Liver (tissue), 9 donors: ENCODE results near the gene SAMD14. TPM values are rescaled to one million over a fixed set of nuclear protein-coding genes. Genes with fewer than 3 reads are reported as not detected.

Source experiments
- DNase-seq: peaks from one replicate; pipeline ENCODE4 v3.0.0-alpha.2; 2017; ENCODE audit warnings: low spot score
- H3K27ac ChIP-seq, 2 donors: one replicate each; pipeline ENCODE4 v1.7.0; 2013; ENCODE audit warnings: inconsistent platforms in 2 of 2, low read length in 2 of 2, control low read depth in 1 of 2, low read depth in 1 of 2, mild to moderate bottlenecking in 1 of 2
- H3K27me3 ChIP-seq, 4 donors: one replicate each; pipeline versions ENCODE4 v1.6.1 to v1.7.0; 2013; ENCODE audit warnings: low read length in 3 of 4, inconsistent platforms in 1 of 4, mild to moderate bottlenecking in 1 of 4, moderate library complexity in 1 of 4; ENCODE audit not compliant: control insufficient read depth in 4 of 4, insufficient read depth in 4 of 4
- H3K36me3 ChIP-seq, 4 donors: one replicate each; pipeline versions ENCODE4 v1.6.1 to v1.7.0; 2013; ENCODE audit warnings: low read length in 3 of 4, mild to moderate bottlenecking in 3 of 4, low read depth in 1 of 4, moderate library complexity in 1 of 4; ENCODE audit not compliant: control insufficient read depth in 4 of 4, insufficient read depth in 3 of 4
- H3K4me1 ChIP-seq, 4 donors: one replicate each; pipeline versions ENCODE4 v1.6.1 to v1.7.0; 2013; ENCODE audit warnings: low read length in 3 of 4, mild to moderate bottlenecking in 3 of 4, moderate library complexity in 1 of 4; ENCODE audit not compliant: control insufficient read depth in 4 of 4, insufficient read depth in 4 of 4
- H3K4me3 ChIP-seq, 3 donors: one replicate each; pipeline versions ENCODE4 v1.6.1 to v1.7.0; 2013; ENCODE audit warnings: low read length in 3 of 3, control low read depth in 1 of 3, low read depth in 1 of 3, mild to moderate bottlenecking in 1 of 3
- H3K9ac ChIP-seq, 2 donors: one replicate each; pipeline ENCODE4 v1.7.0; 2013; ENCODE audit warnings: low read length in 2 of 2, mild to moderate bottlenecking in 2 of 2, moderate library complexity in 2 of 2, control low read depth in 1 of 2, low read depth in 1 of 2
- H3K9me3 ChIP-seq, 4 donors: one replicate each; pipeline versions ENCODE4 v1.6.1 to v1.7.0; 2013; ENCODE audit warnings: low read length in 3 of 4; ENCODE audit not compliant: control insufficient read depth in 4 of 4
- ATF3 ChIP-seq: IDR thresholded peaks from 2 replicates; pipeline ENCODE4 v1.6.1; 2016; ENCODE audit warnings: antibody characterized with exemption
- CTCF ChIP-seq: fragments of 150-350 bp; IDR thresholded peaks from 2 replicates; pipeline ENCODE4 v1.5.1; 2017; ENCODE audit warnings: improper control_type of control experiment, low read depth, low read length; ENCODE audit not compliant: missing input control
- FOXA1 ChIP-seq: IDR thresholded peaks from 2 replicates; pipeline ENCODE4 v1.6.1; 2016; ENCODE audit warnings: antibody characterized with exemption
- HNF4A ChIP-seq, 2 donors: conservative IDR thresholded peaks; 2 replicates each; pipeline ENCODE4 v1.6.1; 2016; ENCODE audit warnings: antibody characterized with exemption in 2 of 2, mild to moderate bottlenecking in 2 of 2
- HNF4G ChIP-seq: IDR thresholded peaks from 2 replicates; pipeline ENCODE4 v1.6.1; 2016; ENCODE audit warnings: antibody characterized with exemption
- JUND ChIP-seq, 2 donors: IDR thresholded peaks; 2 replicates each; pipeline ENCODE4 v1.6.1; 2016; ENCODE audit warnings: antibody characterized with exemption in 2 of 2
- NR2F2 ChIP-seq: IDR thresholded peaks from 2 replicates; pipeline ENCODE4 v1.6.1; 2016; ENCODE audit warnings: antibody characterized with exemption
- REST ChIP-seq: IDR thresholded peaks from 2 replicates; pipeline ENCODE4 v1.6.1; 2016; ENCODE audit warnings: antibody characterized with exemption, mild to moderate bottlenecking
- SP1 ChIP-seq: IDR thresholded peaks from 2 replicates; pipeline ENCODE4 v1.6.1; 2018; ENCODE audit warnings: antibody characterized with exemption, mild to moderate bottlenecking
- YY1 ChIP-seq: IDR thresholded peaks from 2 replicates; pipeline ENCODE4 v1.6.1; 2016; ENCODE audit warnings: antibody characterized with exemption, mild to moderate bottlenecking
- ZBTB33 ChIP-seq: IDR thresholded peaks from 2 replicates; pipeline ENCODE4 v1.6.1; 2016; ENCODE audit warnings: antibody characterized with exemption
- WGBS: extraction: QIAGEN DNeasy Blood & Tissue Kit; methylation state at CpG from one replicate; pipeline ENCODE4 v1.1.7; 2013; 5-methylcytosine and 5-hydroxymethylcytosine counted together
- polyA plus RNA-seq, 2 donors: library from polyadenylated mRNA; stranded (reverse) in 1 of 2; unstranded in 1 of 2; fragments of 200-250 nt in 1 of 2; fragments of >200 nt in 1 of 2; fragmentation: Nextera tagmentation in 1 of 2; extraction: Ambion mirVana in 1 of 2; gene quantifications; one replicate each; pipeline versions ENCODE4 v1.2.1 to v1.2.3, GENCODE V29; 2013 to 2015
- total RNA-seq, 2 donors: library from RNA; depleted of rRNA; stranded (reverse); fragments of >200 nt; gene quantifications; one replicate each; pipeline ENCODE4 v1.2.3, GENCODE V29; 2014
- donor health status: healthy.
- donor health status: healthy.
- donor health status: healthy.
- donor health status: healthy.
- donor health status: healthy.

SAMD14 gene
- total and polyA plus RNA-seq, 4 donors = 0.50 to 0.84 (median 0.67) TPM; not detected in 1

- no peaks in the 10 kb centered on the region for H3K36me3 ChIP-seq
- H3K4me3 ChIP-seq = no peak overlapping the region
- no peak overlapping the region for H3K9ac ChIP-seq
- no peak overlapping the region for H3K27ac ChIP-seq
- no peaks in the 10 kb centered on the region for H3K4me1 ChIP-seq
- H3K9me3 ChIP-seq = no peaks in the 10 kb centered on the region
- TF ChIP-seq ZBTB33 (no peak), HNF4G (no peak), JUND (IDR thresholded peaks at IDR 0.05) (no peak), SP1 (no peak), ATF3 (no peak), REST (no peak), YY1 (no peak)
- H3K27me3 ChIP-seq = no peaks in the 10 kb centered on the region
- 95% methylated on average over 1 of the region's 1 CpG for WGBS
- no peak for DNase-seq
Observed at GRCh38 chr17:50072925-50073324, 57.0 kb downstream of the SAMD14 start.

- H3K36me3 ChIP-seq = no peaks in the 10 kb centered on the region
- no peak overlapping the region for H3K9ac ChIP-seq
- no peak for DNase-seq
- no peak overlapping the region for H3K27ac ChIP-seq
- no peak overlapping the region for H3K4me3 ChIP-seq
- TF ChIP-seq YY1 = no peak
- no peaks in the 10 kb centered on the region for H3K4me1 ChIP-seq
- H3K27me3 ChIP-seq = no peaks in the 10 kb centered on the region
- WGBS = 91% methylated on average over 3 of the region's 3 CpGs
- no peaks in the 10 kb centered on the region for H3K9me3 ChIP-seq
Observed at GRCh38 chr17:50072130-50072529, 57.8 kb downstream of the SAMD14 start.

- Histone ChIP-seq H3K36me3 (no peaks in the 10 kb centered on the region), H3K9me3 (no peaks in the 10 kb centered on the region), H3K4me1 (no peaks in the 10 kb centered on the region), H3K9ac (no peak overlapping the region), H3K4me3 (no peak overlapping the region), H3K27me3 (no peaks in the 10 kb centered on the region), H3K27ac (no peak overlapping the region)
- TF ChIP-seq YY1 (no peak), ZBTB33 (no peak), CTCF (no peak), NR2F2 (no peak), FOXA1 (no peak), HNF4A (conservative IDR thresholded peaks at IDR 0.05) (no peak), ATF3 (no peak)
- 90% methylated on average over 6 of the region's 6 CpGs for WGBS
- no peak for DNase-seq
Observed at GRCh38 chr17:50071692-50072091, 58.3 kb downstream of the SAMD14 start.
